OCI-LY1 (cell line): ENCODE results near the gene NEURL4.
"Not testable (repeated sequence)": the region's sequence is repeated elsewhere in the genome, so short reads cannot be mapped to it uniquely, and the experiment has no call there.

Experiments
- H2AFZ ChIP-seq: fragments of 200-600 bp; sonication (generic), shearing (Covaris generic); 2 replicates; pipeline ENCODE4 v1.6.0; 2014; ENCODE audit warnings: antibody characterized with exemption, mild to moderate bottlenecking, low read length
- H3F3A ChIP-seq: fragments of 200-600 bp; sonication (generic), shearing (Covaris generic); 2 replicates; pipeline ENCODE4 v1.6.0; 2014; ENCODE audit warnings: mild to moderate bottlenecking, antibody characterized with exemption, low read length, moderate library complexity; ENCODE audit not compliant: insufficient read depth
- H3K27ac ChIP-seq: fragments of 200-600 bp; sonication (generic); 2 replicates; pipeline ENCODE4 v1.5.1; 2014; ENCODE audit warnings: low read length, mixed run types, mild to moderate bottlenecking, low read depth; ENCODE audit not compliant: poor library complexity, severe bottlenecking
- H3K27me3 ChIP-seq: fragments of 200-600 bp; sonication (generic); 2 replicates; pipeline ENCODE4 v1.6.0; 2014; ENCODE audit warnings: antibody characterized with exemption, mild to moderate bottlenecking, low read length, moderate library complexity; ENCODE audit not compliant: insufficient read depth
- H3K36me3 ChIP-seq: fragments of 200-600 bp; sonication (generic); 2 replicates; pipeline ENCODE4 v1.6.1; 2014; ENCODE audit warnings: mild to moderate bottlenecking, antibody characterized with exemption, low read length, moderate library complexity, mixed read lengths; ENCODE audit not compliant: insufficient read depth
- H3K4me1 ChIP-seq: fragments of 200-600 bp; sonication (generic); 2 replicates; pipeline ENCODE4 v1.5.1; 2014; ENCODE audit warnings: mild to moderate bottlenecking, low read length, moderate library complexity; ENCODE audit not compliant: insufficient read depth, severe bottlenecking
- H3K4me2 ChIP-seq: fragments of 200-600 bp; sonication (generic), shearing (Covaris generic); 2 replicates; pipeline ENCODE4 v1.6.1; 2014; ENCODE audit warnings: low read length
- H3K4me3 ChIP-seq: fragments of 200-600 bp; sonication (generic); 2 replicates; pipeline ENCODE4 v1.5.1; 2014; ENCODE audit warnings: low read length, low read depth, mild to moderate bottlenecking, mixed read lengths; ENCODE audit not compliant: poor library complexity, severe bottlenecking
- H3K79me2 ChIP-seq: fragments of 200-600 bp; shearing (Covaris generic); 2 replicates; pipeline ENCODE4 v1.6.1; 2016; ENCODE audit warnings: mixed run types, low read length, mixed read lengths; ENCODE audit not compliant: insufficient read depth
- H3K9ac ChIP-seq: fragments of 200-600 bp; sonication (generic), shearing (Covaris generic); 2 replicates; pipeline ENCODE4 v1.6.1; 2014; ENCODE audit warnings: mild to moderate bottlenecking, low read length, mixed read lengths
- H3K9me2 ChIP-seq: fragments of 200-600 bp; sonication (generic), shearing (Covaris generic); 2 replicates; pipeline ENCODE4 v1.6.1; 2014; ENCODE audit warnings: low read depth, mild to moderate bottlenecking, low read length, mixed read lengths
- H3K9me3 ChIP-seq: fragments of 200-600 bp; shearing (Covaris generic); 2 replicates; pipeline ENCODE4 v1.6.1; 2014; ENCODE audit warnings: low read length, mixed read lengths
- H4K20me1 ChIP-seq: fragments of 200-600 bp; sonication (generic), shearing (Covaris generic); 2 replicates; pipeline ENCODE4 v1.6.0; 2016; ENCODE audit warnings: mild to moderate bottlenecking, low read length; ENCODE audit not compliant: insufficient read depth
- EZH2 ChIP-seq: fragments of 200-600 bp; sonication (generic), shearing (Covaris generic); IDR thresholded peaks from 2 replicates; pipeline ENCODE4 v1.8.0; 2017; ENCODE audit warnings: borderline replicate concordance, mixed run types, mild to moderate bottlenecking, antibody characterized with exemption, low read length, moderate library complexity, mixed read lengths
- TF ChIP-seq, protein P1 (sequence below): fragments of 200-600 bp; sonication (generic), shearing (Covaris generic); IDR thresholded peaks from 2 replicates; pipeline ENCODE4 v1.5.1; 2017; ENCODE audit warnings: mild to moderate bottlenecking, antibody characterized with exemption, low read length, moderate library complexity, mixed read lengths

The NEURL4 gene

DNA sequence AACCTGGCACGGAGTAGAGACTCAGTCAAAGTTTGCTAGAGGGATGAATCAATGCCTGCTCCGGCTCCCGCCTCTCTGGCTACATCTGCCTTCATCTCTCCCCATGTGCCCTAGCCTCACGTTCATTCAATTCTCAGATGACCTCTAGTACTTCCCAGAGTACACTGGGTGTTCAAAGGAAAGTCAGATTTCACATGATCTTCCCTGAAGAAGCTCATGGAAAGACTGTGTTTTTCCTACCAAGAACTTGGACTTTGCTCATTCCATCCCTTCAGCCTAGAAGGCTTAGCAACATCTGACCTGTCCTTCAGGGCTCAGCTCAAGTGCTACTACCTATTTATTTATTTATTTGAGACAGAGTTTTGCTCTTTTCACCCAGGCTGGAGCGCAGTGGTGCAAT, 40.7 kb upstream of the NEURL4 start:
- Histone ChIP-seq H3K27me3 (no peaks in the 10 kb centered on the region), H3K9ac (no peak overlapping the region), H2AFZ (no peak overlapping the region), H4K20me1 (no peaks in the 10 kb centered on the region), H3K4me2 (no peak overlapping the region), H3K36me3 (no peaks in the 10 kb centered on the region), H3K9me2 (no peaks in the 10 kb centered on the region), H3K4me1 (no peaks in the 10 kb centered on the region), H3K4me3 (no peak overlapping the region), H3K27ac (no peak overlapping the region), H3K9me3 (no peaks in the 10 kb centered on the region), H3F3A (no peaks in the 10 kb centered on the region), H3K79me2 (no peaks in the 10 kb centered on the region)
- TF ChIP-seq, protein P1, sequence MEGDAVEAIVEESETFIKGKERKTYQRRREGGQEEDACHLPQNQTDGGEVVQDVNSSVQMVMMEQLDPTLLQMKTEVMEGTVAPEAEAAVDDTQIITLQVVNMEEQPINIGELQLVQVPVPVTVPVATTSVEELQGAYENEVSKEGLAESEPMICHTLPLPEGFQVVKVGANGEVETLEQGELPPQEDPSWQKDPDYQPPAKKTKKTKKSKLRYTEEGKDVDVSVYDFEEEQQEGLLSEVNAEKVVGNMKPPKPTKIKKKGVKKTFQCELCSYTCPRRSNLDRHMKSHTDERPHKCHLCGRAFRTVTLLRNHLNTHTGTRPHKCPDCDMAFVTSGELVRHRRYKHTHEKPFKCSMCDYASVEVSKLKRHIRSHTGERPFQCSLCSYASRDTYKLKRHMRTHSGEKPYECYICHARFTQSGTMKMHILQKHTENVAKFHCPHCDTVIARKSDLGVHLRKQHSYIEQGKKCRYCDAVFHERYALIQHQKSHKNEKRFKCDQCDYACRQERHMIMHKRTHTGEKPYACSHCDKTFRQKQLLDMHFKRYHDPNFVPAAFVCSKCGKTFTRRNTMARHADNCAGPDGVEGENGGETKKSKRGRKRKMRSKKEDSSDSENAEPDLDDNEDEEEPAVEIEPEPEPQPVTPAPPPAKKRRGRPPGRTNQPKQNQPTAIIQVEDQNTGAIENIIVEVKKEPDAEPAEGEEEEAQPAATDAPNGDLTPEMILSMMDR, result no peak

DNA sequence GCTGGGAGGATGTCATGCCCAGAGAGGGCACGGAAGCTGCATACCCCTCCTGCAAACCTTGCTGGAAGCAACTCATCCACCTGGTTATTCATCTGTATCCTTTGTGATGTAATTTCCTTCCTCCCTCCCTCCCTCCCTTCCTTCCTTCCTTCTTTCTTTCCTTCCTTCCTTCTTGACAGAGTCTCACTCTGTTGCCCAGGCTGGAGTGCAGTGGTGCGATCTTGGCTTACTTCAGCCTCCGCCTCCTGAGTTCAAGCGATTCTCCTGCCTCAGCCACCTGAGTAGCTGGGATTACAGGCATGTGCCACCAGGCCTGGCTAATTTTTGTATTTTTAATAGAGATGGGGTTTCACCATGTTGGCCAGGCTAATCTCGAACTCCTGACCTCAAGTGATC, 39.5 kb upstream of the NEURL4 start:
- not testable (repeated sequence) for H3K79me2 ChIP-seq, H3K9me2 ChIP-seq, H3K4me2 ChIP-seq, H3K9ac ChIP-seq, H3F3A ChIP-seq, H3K4me1 ChIP-seq, H3K27me3 ChIP-seq, H2AFZ ChIP-seq, H3K27ac ChIP-seq, H3K36me3 ChIP-seq, H4K20me1 ChIP-seq, H3K9me3 ChIP-seq, H3K4me3 ChIP-seq

DNA sequence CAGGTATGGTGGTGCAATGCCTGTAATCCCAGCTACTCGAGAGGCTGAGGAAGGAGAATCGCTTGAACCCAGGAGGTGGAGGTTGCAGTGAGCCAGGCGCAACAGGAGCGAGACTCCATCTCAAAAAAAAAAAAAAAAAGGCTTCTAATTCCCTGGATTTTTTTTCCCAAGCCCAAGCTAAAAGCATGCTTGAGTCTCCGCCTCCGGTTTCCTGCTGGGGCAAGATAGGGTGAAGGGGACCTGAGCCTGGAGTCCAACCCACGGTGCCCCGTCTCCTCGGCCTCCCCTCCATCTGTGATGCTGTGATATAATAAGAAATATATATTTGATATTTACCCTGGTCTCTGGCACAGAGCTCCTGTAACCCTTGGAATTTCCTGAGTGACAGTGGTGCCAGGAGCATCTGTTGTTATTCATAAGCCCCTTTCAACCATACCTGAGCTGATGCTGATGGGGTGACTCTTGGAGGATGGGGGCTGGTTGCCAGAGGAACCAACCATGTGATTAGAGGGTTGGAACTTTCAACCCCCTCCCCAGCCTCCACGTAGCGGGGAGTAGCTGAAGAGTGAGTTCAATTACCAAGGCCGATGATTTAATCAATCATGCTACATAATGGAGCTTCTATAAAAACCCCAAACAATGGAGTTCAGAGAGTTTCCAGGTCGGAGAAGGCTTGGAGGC, 38.9 kb upstream of the NEURL4 start:
- Histone ChIP-seq H3K9ac (no peak overlapping the region), H2AFZ (no peak overlapping the region)

DNA sequence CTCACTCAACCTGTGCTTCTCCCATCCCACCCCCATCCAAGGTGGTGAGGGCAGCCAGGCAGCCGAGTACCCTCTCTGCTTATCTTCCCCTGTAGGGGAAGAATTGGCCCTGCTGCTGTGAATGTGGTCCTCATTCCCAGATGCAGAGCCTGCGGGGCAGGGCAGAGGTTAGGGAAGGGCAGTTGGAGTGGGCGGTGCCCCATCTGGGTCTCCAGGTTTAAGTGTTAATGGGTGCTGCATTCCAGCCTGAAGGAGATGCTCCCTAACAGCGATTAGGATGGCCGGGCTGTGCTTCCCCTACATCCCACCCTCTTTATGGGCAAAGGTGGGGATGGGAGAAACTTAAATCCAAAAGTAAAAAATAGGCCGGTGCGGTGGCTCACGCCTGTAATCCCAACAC, 37.9 kb upstream of the NEURL4 start:
- no peaks in the 10 kb centered on the region for H3K9me2 ChIP-seq
- H3K79me2 ChIP-seq, result no peaks in the 10 kb centered on the region
- no peak overlapping the region for H2AFZ ChIP-seq
- H3K4me3 ChIP-seq, result no peak overlapping the region
- H3K4me2 ChIP-seq, result no peak overlapping the region
- H3F3A ChIP-seq, result no peaks in the 10 kb centered on the region
- TF ChIP-seq, protein P1, result no peak
- no peak for TF ChIP-seq EZH2
- H3K9ac ChIP-seq, result no peak overlapping the region
- no peaks in the 10 kb centered on the region for H3K9me3 ChIP-seq
- H3K27ac ChIP-seq, result no peak overlapping the region
- H3K4me1 ChIP-seq, result no peaks in the 10 kb centered on the region
- 0 out of 2 replicates have a peak, but pooled peaks cover 5% of the 10 kb centered on the region for H3K27me3 ChIP-seq
- no peaks in the 10 kb centered on the region for H4K20me1 ChIP-seq
- H3K36me3 ChIP-seq, result no peaks in the 10 kb centered on the region

More for the DNA sequence above, 38.9 kb upstream of the NEURL4 start:
- Histone ChIP-seq H3K4me2 (no peak overlapping the region), H3K4me1 (no peaks in the 10 kb centered on the region), H3F3A (no peaks in the 10 kb centered on the region), H3K9me3 (no peaks in the 10 kb centered on the region), H3K27ac (no peak overlapping the region), H3K79me2 (no peaks in the 10 kb centered on the region), H3K9me2 (no peaks in the 10 kb centered on the region), H3K4me3 (no peak overlapping the region), H3K36me3 (no peaks in the 10 kb centered on the region), H3K27me3 (0 out of 2 replicates have a peak, but pooled peaks cover 2% of the 10 kb centered on the region), H4K20me1 (no peaks in the 10 kb centered on the region)
- no peak for TF ChIP-seq EZH2
- TF ChIP-seq, protein P1, result no peak

DNA sequence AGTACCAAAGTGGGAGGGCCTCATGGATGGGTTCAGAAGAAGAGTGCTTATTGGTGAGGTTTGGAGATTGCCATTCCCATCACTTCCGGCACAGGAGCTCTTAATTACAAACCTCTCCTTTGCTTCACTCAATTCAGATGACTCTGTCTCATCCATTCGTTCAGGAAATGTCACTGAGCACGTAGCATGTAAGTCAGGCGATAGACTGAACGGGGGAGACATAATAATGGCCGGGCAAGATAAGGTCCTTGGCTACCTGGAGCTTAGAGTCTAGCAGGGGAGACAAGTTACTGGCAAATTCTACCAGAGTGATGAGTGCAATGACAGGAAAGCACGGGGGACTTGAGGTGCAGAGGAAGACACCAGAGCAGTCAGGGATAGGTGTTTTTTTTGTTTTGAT, 36.8 kb upstream of the NEURL4 start:
- not testable (repeated sequence) for H3K27ac ChIP-seq, H3K9ac ChIP-seq, H3K4me1 ChIP-seq, H4K20me1 ChIP-seq, H3K36me3 ChIP-seq, H3K4me2 ChIP-seq, H3K4me3 ChIP-seq, H3K9me3 ChIP-seq, H3K9me2 ChIP-seq, H3F3A ChIP-seq, H3K27me3 ChIP-seq, H3K79me2 ChIP-seq, H2AFZ ChIP-seq
